GM12878 (cell line): ENCODE results near the gene TMEM192. TPM values are rescaled to one million over a fixed set of nuclear protein-coding genes. Genes with fewer than 3 reads are reported as not detected.

Experiments
- ATAC-seq: fragments of 200-7000 bp; cut with Tn5 transposase; 3 replicates; pipeline ENCODE4 v1.9.1; 2020; ENCODE audit warnings: mild to moderate bottlenecking, moderate library complexity
- BruUV-seq: library from RNA; stranded (reverse); fragments of 400-500 nt; replicated peaks from 2 replicates; lab custom pipeline; 2021; lab: Mats Ljungman, UMichigan
- CTCF ChIA-PET: fragments of 300-600 bp; sonication (Branson Sonifier 250); formaldehyde crosslinking; extraction: SDS; loops from one replicate; lab custom pipeline; 2021; ENCODE audit warnings: inconsistent platforms; lab: Yijun Ruan, JAX
- POLR2A ChIA-PET: fragments of 350-600 bp; formaldehyde crosslinking; extraction: SDS; loops from one replicate; lab custom pipeline; 2021; ENCODE audit warnings: inconsistent platforms; lab: Charles Lee
- RAD21 ChIA-PET: fragments of 300-600 bp; sonication (Branson Sonifier 250); formaldehyde crosslinking; loops from one replicate; lab custom pipeline; 2023; ENCODE audit warnings: antibody characterized with exemption; ENCODE audit not compliant: unreplicated experiment; lab: Charles Lee
- SMC1A ChIA-PET: fragments of 300-600 bp; sonication (Branson Sonifier 250); formaldehyde crosslinking; loops from one replicate; lab custom pipeline; 2023; ENCODE audit not compliant: unreplicated experiment, uncharacterized antibody; lab: Charles Lee
- DNase-seq: peaks from one replicate; pipeline ENCODE4 v3.0.0-alpha.2; 2011; ENCODE audit warnings: low read depth, low spot score
- FAIRE-seq: peaks from 3 replicates; lab custom pipeline; 2011; peaks lifted over from hg19 to GRCh38; lab: Jason Lieb, UNC
- H2AFZ ChIP-seq: 2 replicates; pipeline ENCODE4 v1.6.0; 2011; ENCODE audit warnings: low read depth, low read length, control low read depth; ENCODE audit not compliant: control insufficient read depth
- H3K27ac ChIP-seq: 2 replicates; pipeline ENCODE4 v1.5.1; 2011; ENCODE audit warnings: control low read depth; ENCODE audit not compliant: control insufficient read depth, insufficient read depth
- H3K27me3 ChIP-seq, 2 experiments: replicated peaks in 1 of 2; 2 replicates each; pipeline versions ENCODE4 v1.6.0 to v1.6.1; 2011; ENCODE audit warnings: low read length in 1 of 2; ENCODE audit not compliant: control insufficient read depth in 2 of 2, insufficient read depth in 2 of 2
- H3K36me3 ChIP-seq, 2 experiments: 2 replicates each; pipeline ENCODE4 v1.5.1; 2011; ENCODE audit warnings: low read length in 1 of 2; ENCODE audit not compliant: control insufficient read depth in 2 of 2, insufficient read depth in 2 of 2
- H3K4me1 ChIP-seq: 2 replicates; pipeline ENCODE4 v1.6.1; 2011; ENCODE audit warnings: mild to moderate bottlenecking, low read length, moderate library complexity, mixed read lengths; ENCODE audit not compliant: control insufficient read depth, insufficient read depth
- H3K4me2 ChIP-seq: 2 replicates; pipeline ENCODE4 v1.6.0; 2011; ENCODE audit warnings: control low read depth; ENCODE audit not compliant: control insufficient read depth, insufficient read depth
- H3K4me3 ChIP-seq: fragments of 200-600 bp; sonication (generic); 2 replicates; pipeline ENCODE4 v1.5.1; 2016
- H3K79me2 ChIP-seq: 2 replicates; pipeline ENCODE4 v1.6.0; 2011; ENCODE audit warnings: low read length; ENCODE audit not compliant: control insufficient read depth, insufficient read depth
- H3K9ac ChIP-seq: 2 replicates; pipeline ENCODE4 v1.8.0; 2011; ENCODE audit warnings: low read length, control low read depth, mixed read lengths; ENCODE audit not compliant: control insufficient read depth, insufficient read depth
- H3K9me3 ChIP-seq: replicated peaks from 3 replicates; pipeline ENCODE4 v1.5.1; 2011; ENCODE audit warnings: mild to moderate bottlenecking, low read length; ENCODE audit not compliant: control insufficient read depth, insufficient read depth
- H4K20me1 ChIP-seq: 2 replicates; pipeline ENCODE4 v1.6.0; 2011; ENCODE audit not compliant: control insufficient read depth, insufficient read depth
- BCLAF1 ChIP-seq: fragments of 450-650 bp; IDR thresholded peaks from 2 replicates; pipeline ENCODE4 v1.6.1; 2017; ENCODE audit warnings: antibody characterized with exemption, mild to moderate bottlenecking, moderate library complexity
- BHLHE40 ChIP-seq, 2 experiments: fragments of 450-650 bp in 1 of 2; IDR thresholded peaks; 2 replicates each; pipeline ENCODE4 v1.6.1; 2011 to 2017; ENCODE audit warnings: low read depth in 2 of 2, borderline replicate concordance in 1 of 2, improper control_type of control experiment in 1 of 2, low read length in 1 of 2, mild to moderate bottlenecking in 1 of 2
- CBX3 ChIP-seq: fragments of 200-600 bp; sonication (generic); IDR thresholded peaks from 2 replicates; pipeline ENCODE4 v1.6.1; 2016; ENCODE audit warnings: low read depth, borderline replicate concordance
- CEBPB ChIP-seq, 2 experiments: fragments of 150-350 bp in 1 of 2; IDR thresholded peaks; 2 replicates each; pipeline ENCODE4 v1.6.1; 2012 to 2014; ENCODE audit warnings: low read depth in 2 of 2, low read length in 2 of 2, borderline replicate concordance in 1 of 2, inconsistent platforms in 1 of 2
- ELK1 ChIP-seq: IDR thresholded peaks from 2 replicates; pipeline ENCODE4 v1.6.1; 2012; ENCODE audit warnings: low read depth, low read length, improper control_type of control experiment
- FOXM1 ChIP-seq: IDR thresholded peaks from 2 replicates; pipeline ENCODE4 v1.6.1; 2012; ENCODE audit warnings: low read depth, mild to moderate bottlenecking, inconsistent platforms, low read length, moderate library complexity
- HDAC6 ChIP-seq: fragments of 200-600 bp; sonication (generic); IDR thresholded peaks from one replicate; pipeline ENCODE4 v1.8.0; 2017; ENCODE audit warnings: antibody characterized with exemption; ENCODE audit not compliant: unreplicated experiment
- IKZF1 ChIP-seq: fragments of 450-650 bp; conservative IDR thresholded peaks from 2 replicates; pipeline ENCODE4 v1.6.1; 2017; ENCODE audit warnings: antibody characterized with exemption, mild to moderate bottlenecking
- NFYA ChIP-seq: IDR thresholded peaks from 2 replicates; pipeline ENCODE4 v1.6.1; 2011; ENCODE audit warnings: low read depth, mild to moderate bottlenecking, low read length, improper control_type of control experiment, borderline replicate concordance
- NKRF ChIP-seq: fragments of 450-650 bp; conservative IDR thresholded peaks from 2 replicates; pipeline ENCODE4 v1.6.1; 2017; ENCODE audit warnings: mild to moderate bottlenecking, moderate library complexity
- NR2C1 ChIP-seq: fragments of 450-650 bp; IDR thresholded peaks from 2 replicates; pipeline ENCODE4 v1.6.1; 2017; ENCODE audit warnings: antibody characterized with exemption, mild to moderate bottlenecking, moderate library complexity
- RAD51 ChIP-seq: fragments of 450-650 bp; IDR thresholded peaks from 2 replicates; pipeline ENCODE4 v1.6.1; 2016; ENCODE audit warnings: moderate library complexity, mild to moderate bottlenecking, inconsistent platforms
- TARDBP ChIP-seq: IDR thresholded peaks from 2 replicates; pipeline ENCODE4 v1.6.1; 2016; ENCODE audit warnings: borderline replicate concordance
- TCF12 ChIP-seq: IDR thresholded peaks from 2 replicates; pipeline ENCODE4 v1.6.1; 2011; ENCODE audit warnings: low read depth, mild to moderate bottlenecking, low read length
- ZBTB33 ChIP-seq: fragments of 450-650 bp; IDR thresholded peaks from 2 replicates; pipeline ENCODE4 v1.6.1; 2017; ENCODE audit warnings: mild to moderate bottlenecking
- ZSCAN29 ChIP-seq: fragments of 450-650 bp; IDR thresholded peaks from 2 replicates; pipeline ENCODE4 v1.6.1; 2017; ENCODE audit warnings: mild to moderate bottlenecking, moderate library complexity
- WGBS: methylation state at CpG from one replicate; pipeline ENCODE4 v1.1.6; 2016; ENCODE audit warnings: low lambda C conversion rate; ENCODE audit not compliant: insufficient replicate concordance, insufficient coverage; ENCODE audit errors: missing lambda C conversion rate; 5-methylcytosine and 5-hydroxymethylcytosine counted together
- in situ Hi-C: fragments of 300-500 bp; cut with MboI; formaldehyde crosslinking; loops from 9 replicates; pipeline ENCODE4 v1.14.3; 2018; ENCODE audit warnings: mixed read lengths
- intact Hi-C: fragments of 100-400 bp; cut with micrococcal nuclease; formaldehyde crosslinking; loops from one replicate; pipeline ENCODE4 v1.14.2; 2022; ENCODE audit not compliant: unreplicated experiment
- polyA plus RNA-seq, 11 experiments: library from polyadenylated mRNA; depleted of rRNA in 4 of 11; unstranded in 6 of 11; stranded (reverse) in 5 of 11; fragments of >200 nt; fragmentation: Nextera tagmentation in 4 of 11; fragmentation: Illumina TruSeq in 1 of 11; extraction: Ambion mirVana in 4 of 11; extraction: Trizol in 1 of 11; gene quantifications; 1 replicate in 1 of 11; 2 replicates in 10 of 11; pipeline versions ENCODE4 v1.2.1 to v1.2.3, GENCODE V29; 2011 to 2016; ENCODE audit warnings: inconsistent platforms in 2 of 11, missing spikeins in 2 of 11, low read depth in 1 of 11
- total RNA-seq, 4 experiments: library from RNA; depleted of rRNA in 3 of 4; stranded (reverse); fragments of >200 nt in 3 of 4; fragmentation: Illumina TruSeq in 1 of 4; extraction: Trizol in 1 of 4; gene quantifications; 2 replicates each; pipeline versions ENCODE4 v1.2.1 to v1.2.3, GENCODE V29; 2013 to 2021

The TMEM192 gene
- total and polyA plus RNA-seq, 10 of the 15 experiments (the other 5 are each of a cell fraction or from before 2014, with no cell fraction given) = 1.8 to 16.0 (median 10.0) TPM

- WGBS = 72% methylated on average over 6 of the region's 6 CpGs
- H3K36me3 ChIP-seq = no peaks in the 10 kb centered on the region
- TF ChIP-seq FOXM1 (no peak), ELK1 (no peak), ZBTB33 (no peak), IKZF1 (no peak), BHLHE40 (IDR thresholded peaks at IDR 0.05; ENCODE audit: borderline replicate concordance in 1 of 2, low read depth in 2 of 2, low read length in 1 of 2) (no peak), BCLAF1 (no peak), TARDBP (no peak), RAD51 (no peak), NFYA (no peak), TCF12 (no peak), ZSCAN29 (no peak), NKRF (no peak), HDAC6 (no peak), CEBPB (IDR thresholded peaks at IDR 0.05; ENCODE audit: borderline replicate concordance in 1 of 2, low read depth in 2 of 2, low read length in 2 of 2) (no peak), NR2C1 (no peak), CBX3 (no peak)
- H3K79me2 ChIP-seq = no peaks in the 10 kb centered on the region
- no peak within 1 kb of the TSS for H3K9ac ChIP-seq
- ChIA-PET CTCF (no interaction called here), SMC1A (no interaction called here), RAD21 (no interaction called here), POLR2A (no interaction called here)
- no peak for DNase-seq
- no peak within 1 kb of the TSS for H3K27ac ChIP-seq
- H3K9me3 ChIP-seq = no peaks in the 10 kb centered on the region
- intact Hi-C loops (no loop called here), in situ Hi-C loops (no loop called here)
- no peaks in the 10 kb centered on the region for H4K20me1 ChIP-seq
- H3K27me3 ChIP-seq = no peaks in the 10 kb centered on the region
- no peak for ATAC-seq
- no peak within 1 kb of the TSS for H2AFZ ChIP-seq
- no peak for FAIRE-seq
- BruUV-seq = no TSS peak
- no peak within 1 kb of the TSS for H3K4me3 ChIP-seq
- H3K4me1 ChIP-seq = no peaks in the 10 kb centered on the region
- no peak within 1 kb of the TSS for H3K4me2 ChIP-seq
Observed at GRCh38 chr4:165053645-165054044, 59.0 kb downstream of the TMEM192 start, which contains the start of gene TRIM75. Gene TRIM75, plus strand, starts transcription at chr4:165053866. Its CDS starts 5,282 bp downstream, at chr4:165059148.
